Ovary (tissue), 9 donors: ENCODE data around the gene ASIC4. TPM values are rescaled to one million over a fixed set of nuclear protein-coding genes. Genes with fewer than 3 reads are reported as not detected.

Source experiments
- DNase-seq, 5 donors: peaks; one replicate each; pipeline ENCODE4 v3.0.0-alpha.2; 2019 to 2020
- H3K27ac ChIP-seq, 2 donors: fragments of 200-600 bp; one replicate each; pipeline versions ENCODE4 v1.5.1 to v1.8.0; 2019 to 2022
- H3K27me3 ChIP-seq: fragments of 200-600 bp; one replicate; pipeline ENCODE4 v1.8.0; 2022
- H3K36me3 ChIP-seq: fragments of 200-600 bp; sonication (generic); one replicate; pipeline ENCODE4 v1.5.1; 2019
- H3K4me1 ChIP-seq: one replicate; pipeline ENCODE4 v1.8.1; 2013; ENCODE audit warnings: mild to moderate bottlenecking, moderate library complexity; ENCODE audit not compliant: insufficient read depth
- H3K4me3 ChIP-seq: fragments of 200-600 bp; sonication (generic); one replicate; pipeline ENCODE4 v1.5.1; 2017
- H3K9me3 ChIP-seq, 2 donors: fragments of 200-600 bp in 1 of 2; sonication (generic) in 1 of 2; one replicate each; pipeline versions ENCODE4 v1.5.1 to v1.8.1; 2013 to 2019; ENCODE audit warnings: mild to moderate bottlenecking in 1 of 2, moderate library complexity in 1 of 2
- EP300 ChIP-seq: sonication (generic); formaldehyde crosslinking; IDR thresholded peaks from one replicate; pipeline ENCODE4 v1.6.1; 2017; ENCODE audit warnings: antibody characterized with exemption
- POLR2A ChIP-seq: fragments of 450-650 bp; IDR thresholded peaks from one replicate; pipeline ENCODE4 v1.6.1; 2017; ENCODE audit warnings: antibody characterized with exemption, mild to moderate bottlenecking, moderate library complexity
- WGBS, 3 donors: extraction: QIAGEN DNeasy Blood & Tissue Kit in 1 of 3; methylation state at CpG; one replicate each; pipeline versions ENCODE4 v1.1.5 to v1.1.7; 2013 to 2017; 5-methylcytosine and 5-hydroxymethylcytosine counted together
- intact Hi-C, 4 donors: fragments of 100-400 bp; cut with DNase I; formaldehyde crosslinking; loops; one replicate each; pipeline versions ENCODE4 v1.11.0 to v1.15.1; 2022 to 2023
- polyA plus RNA-seq, 2 donors: library from polyadenylated mRNA; stranded (reverse); fragments of 200-250 nt in 1 of 2; fragments of 350-450 nt in 1 of 2; fragmentation: Illumina TruSeq in 1 of 2; extraction: RNeasy Lipid Tissue Mini Kit (QIAGEN cat#74804) in 1 of 2; gene quantifications; one replicate each; pipeline ENCODE4 v1.2.3, GENCODE V29; 2013 to 2014
- total RNA-seq, 7 donors: library from RNA; depleted of rRNA in 2 of 7; stranded (reverse); fragments of >200 nt in 2 of 7; fragmentation: NEBNext Ultra II Directional in 3 of 7; extraction: Animal tissue kit (Norgen Biotek cat#: 25700) in 3 of 7; gene quantifications; one replicate each; pipeline versions ENCODE4 v1.1.0 to v1.2.4, GENCODE V29; 2016 to 2023
- TF ChIP-seq, protein P1 (sequence below), 3 donors: fragments of 450-650 bp in 2 of 3; fragments of 200-600 bp in 1 of 3; IDR thresholded peaks; one replicate each; pipeline versions ENCODE4 v1.5.1 to v1.8.0; 2016 to 2022; ENCODE audit warnings: antibody characterized with exemption in 3 of 3, mild to moderate bottlenecking in 1 of 3
- donor health status: DM: no; HTN: no; CAD: no; lungs with moderate emphysema.
- donor health status: DM: no; HTN: no; CAD: no.
- donor health status: Bipolar disorder and iron deficiency.
- donor health status: DM: yes; HTN: yes; CAD: no.
- donor health status: DM: no; HTN: no; CAD: no.
- donor health status: DM: yes; HTN: yes; CAD: no.

Gene ASIC4
- total and polyA plus RNA-seq, 9 donors = 0.05 to 0.28 (median 0.17) TPM; not detected in 5

DNA sequence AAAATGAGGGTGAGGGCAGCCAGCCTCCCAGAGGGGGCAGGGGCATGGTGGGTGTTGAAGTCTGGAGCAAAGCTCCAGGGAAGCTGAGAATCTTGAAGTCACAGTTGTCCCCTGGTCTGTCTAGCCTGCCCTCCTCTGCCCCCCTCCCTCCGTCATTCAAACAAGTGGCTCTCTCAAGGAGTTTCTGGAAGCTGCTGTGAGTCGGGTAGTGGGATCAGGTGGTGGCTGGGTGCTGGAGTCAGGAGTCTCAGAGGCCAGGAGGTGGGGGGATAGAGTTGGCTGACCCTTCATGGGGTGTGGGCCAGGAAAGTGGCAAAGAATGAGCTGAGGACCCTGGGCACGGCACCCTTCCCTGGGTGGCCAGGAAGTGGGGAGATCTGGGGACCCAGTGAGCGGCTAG is 495 bp upstream of the ASIC4 start:
- no peaks in the 10 kb centered on the region for H3K36me3 ChIP-seq
- no peaks in the 10 kb centered on the region for H3K9me3 ChIP-seq
- no peak for DNase-seq
- intact Hi-C loops = no loop called here
- 21 to 34% (median 26%) methylated on average over 4 of the region's 4 CpGs for WGBS, 3 donors
- peaks cover 4% of the 10 kb centered on the region for H3K4me1 ChIP-seq
- H3K4me3 ChIP-seq = no peak overlapping the region
- no peak overlapping the region for H3K27ac ChIP-seq
- TF ChIP-seq POLR2A = no peak
- TF ChIP-seq, protein P1, sequence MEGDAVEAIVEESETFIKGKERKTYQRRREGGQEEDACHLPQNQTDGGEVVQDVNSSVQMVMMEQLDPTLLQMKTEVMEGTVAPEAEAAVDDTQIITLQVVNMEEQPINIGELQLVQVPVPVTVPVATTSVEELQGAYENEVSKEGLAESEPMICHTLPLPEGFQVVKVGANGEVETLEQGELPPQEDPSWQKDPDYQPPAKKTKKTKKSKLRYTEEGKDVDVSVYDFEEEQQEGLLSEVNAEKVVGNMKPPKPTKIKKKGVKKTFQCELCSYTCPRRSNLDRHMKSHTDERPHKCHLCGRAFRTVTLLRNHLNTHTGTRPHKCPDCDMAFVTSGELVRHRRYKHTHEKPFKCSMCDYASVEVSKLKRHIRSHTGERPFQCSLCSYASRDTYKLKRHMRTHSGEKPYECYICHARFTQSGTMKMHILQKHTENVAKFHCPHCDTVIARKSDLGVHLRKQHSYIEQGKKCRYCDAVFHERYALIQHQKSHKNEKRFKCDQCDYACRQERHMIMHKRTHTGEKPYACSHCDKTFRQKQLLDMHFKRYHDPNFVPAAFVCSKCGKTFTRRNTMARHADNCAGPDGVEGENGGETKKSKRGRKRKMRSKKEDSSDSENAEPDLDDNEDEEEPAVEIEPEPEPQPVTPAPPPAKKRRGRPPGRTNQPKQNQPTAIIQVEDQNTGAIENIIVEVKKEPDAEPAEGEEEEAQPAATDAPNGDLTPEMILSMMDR (IDR thresholded peaks at IDR 0.05) = no peak
- TF ChIP-seq EP300 = no peak
- H3K27me3 ChIP-seq = no peaks in the 10 kb centered on the region

GRCh38 chr2:219514836-219515235 is 554 bp downstream of the ASIC4 start:
- H3K4me1 ChIP-seq = peaks cover 4% of the 10 kb centered on the region
- H3K27ac ChIP-seq = no peak overlapping the region
- H3K27me3 ChIP-seq = no peaks in the 10 kb centered on the region
- DNase-seq = no peak
- H3K4me3 ChIP-seq = no peak overlapping the region
- WGBS, 3 donors = 78 to 88% (median 86%) methylated on average over 21 of the region's 21 CpGs
- TF ChIP-seq EP300 (no peak), POLR2A (no peak)
- TF ChIP-seq, protein P1 (IDR thresholded peaks at IDR 0.05) = no peak
- intact Hi-C loops = no loop called here
- H3K36me3 ChIP-seq = no peaks in the 10 kb centered on the region
- H3K9me3 ChIP-seq = no peaks in the 10 kb centered on the region

DNA sequence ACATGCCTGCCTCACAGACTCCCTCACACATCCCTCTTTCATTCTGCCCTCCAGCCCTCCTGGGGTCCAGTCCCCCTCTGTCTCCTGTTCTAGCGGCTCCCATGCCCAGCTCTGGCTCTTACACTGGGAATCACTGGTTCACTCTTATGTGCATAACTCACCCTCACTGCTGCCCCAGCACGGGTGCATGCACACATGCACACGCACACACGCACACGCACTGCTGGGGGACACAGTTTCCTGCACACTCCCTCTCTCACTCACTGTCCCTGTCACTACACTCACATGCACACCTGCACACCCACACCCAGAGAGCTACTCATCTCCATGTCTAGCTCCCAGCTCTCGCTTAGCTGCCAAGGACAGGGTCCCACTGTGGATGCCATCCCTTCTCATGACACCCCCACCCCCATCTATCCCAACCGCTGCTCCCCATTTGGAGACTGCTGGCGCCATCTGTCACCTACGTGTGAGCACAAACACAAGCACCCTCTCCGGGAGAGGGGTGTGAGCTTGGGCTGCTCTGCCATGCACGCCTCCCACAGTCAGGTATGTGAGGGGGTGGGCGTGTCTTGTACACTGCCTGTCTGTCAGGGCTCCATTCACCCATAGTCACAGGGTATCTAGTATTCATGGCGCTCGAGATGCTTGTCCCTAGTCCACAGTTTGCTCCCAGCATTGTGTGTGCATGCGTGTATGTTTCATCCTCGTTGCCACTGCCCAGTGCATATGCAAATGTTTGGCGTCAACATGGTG is 1.8 kb downstream of the ASIC4 start:
- Histone ChIP-seq H3K27me3 (no peaks in the 10 kb centered on the region), H3K4me1 (no peaks in the 10 kb centered on the region), H3K36me3 (no peaks in the 10 kb centered on the region), H3K4me3 (no peak overlapping the region), H3K9me3 (no peaks in the 10 kb centered on the region), H3K27ac (no peak overlapping the region)
- WGBS, 3 donors = 69 to 75% (median 69%) methylated on average over 17 of the region's 17 CpGs
- intact Hi-C loops = no loop called here
- no peak for DNase-seq
- TF ChIP-seq POLR2A = no peak
- TF ChIP-seq, protein P1 (IDR thresholded peaks at IDR 0.05) = no peak
- no peak for TF ChIP-seq EP300

DNA sequence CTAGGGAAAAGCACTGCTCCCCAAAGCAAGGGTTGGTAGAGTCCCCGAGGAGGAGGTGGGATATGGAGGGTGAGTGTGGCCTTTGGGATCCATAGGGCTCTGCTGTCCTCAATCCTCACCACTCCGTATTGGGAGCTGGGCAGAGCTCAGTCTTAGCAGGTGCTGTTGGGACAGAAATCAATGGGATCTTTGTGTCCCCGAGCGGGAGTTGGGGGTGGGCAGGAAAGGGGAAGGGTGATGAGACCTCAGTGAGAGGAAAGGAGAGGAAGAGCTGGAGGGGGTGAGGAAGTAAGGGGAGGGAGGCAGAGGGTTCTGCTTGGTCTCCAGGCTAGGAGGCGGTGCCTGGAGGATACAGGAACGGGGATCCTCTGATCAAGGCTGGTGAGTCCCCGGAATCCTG is 2.6 kb downstream of the ASIC4 start:
- DNase-seq = no peak
- no peak overlapping the region for H3K4me3 ChIP-seq
- H3K27ac ChIP-seq = no peak overlapping the region
- no peaks in the 10 kb centered on the region for H3K9me3 ChIP-seq
- no peaks in the 10 kb centered on the region for H3K4me1 ChIP-seq
- WGBS, 3 donors = 78% methylated on average over 7 of the region's 7 CpGs
- H3K27me3 ChIP-seq = no peaks in the 10 kb centered on the region
- H3K36me3 ChIP-seq = no peaks in the 10 kb centered on the region
- no peak for TF ChIP-seq POLR2A
- TF ChIP-seq, protein P1 (IDR thresholded peaks at IDR 0.05) = no peak
- no peak for TF ChIP-seq EP300
- intact Hi-C loops = no loop called here
